Adipose tissue (tissue), 3 donors: ENCODE results near the gene NCOA6. TPM values are rescaled to one million over a fixed set of nuclear protein-coding genes. Genes with fewer than 3 reads are reported as not detected.
A peak's percentile ranks its signal among the peaks of the same experiment; 100 is the strongest.

Experiments used
- H3K27ac ChIP-seq: one replicate; pipeline ENCODE4 v1.5.1; 2013; ENCODE audit warnings: low read depth, low read length
- WGBS, 3 donors: extraction: QIAGEN DNeasy Blood & Tissue Kit; methylation state at CpG; one replicate each; pipeline ENCODE4 v1.1.7; 2013; 5-methylcytosine and 5-hydroxymethylcytosine counted together
- polyA plus RNA-seq, 3 donors: library from polyadenylated mRNA; stranded (reverse); fragments of 200-250 nt; gene quantifications; one replicate each; pipeline ENCODE4 v1.2.3, GENCODE V29; 2013
- donor health status: healthy with polysubstance abuse.
- donor health status: Bipolar disorder and iron deficiency.
- donor health status: healthy.

The NCOA6 gene
- polyA plus RNA-seq, 3 donors = 7.8 to 20.5 (median 12.5) TPM

DNA sequence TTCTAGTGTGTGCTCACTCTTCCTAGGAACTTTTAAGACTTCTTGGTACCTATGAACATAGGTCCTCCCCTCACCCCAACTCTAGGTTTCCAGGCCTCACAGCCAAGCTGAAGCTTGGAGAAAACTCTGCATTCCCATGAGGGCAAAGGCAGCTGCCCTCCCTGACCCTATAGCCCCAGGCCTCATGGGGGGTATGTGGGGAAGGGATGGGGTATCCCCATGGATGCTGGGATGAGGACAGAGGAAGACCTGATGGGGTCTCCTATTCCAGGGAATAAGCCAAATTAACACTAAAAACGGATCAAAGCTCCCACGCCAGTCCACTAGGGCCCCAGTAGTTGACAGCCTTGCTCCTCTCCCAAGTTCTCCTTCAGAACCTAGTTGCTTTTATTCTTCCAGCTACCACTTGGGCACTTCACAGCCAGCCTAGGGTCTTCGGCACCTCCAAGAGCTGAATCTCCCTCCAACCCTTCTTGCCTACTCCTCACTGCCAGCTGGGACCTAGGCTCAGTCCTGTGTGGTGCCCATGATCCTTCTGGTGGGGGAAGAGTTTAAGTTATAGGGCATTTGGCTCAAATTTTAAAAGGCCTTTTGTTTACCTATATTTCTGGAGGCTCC lies 113.5 kb downstream of the NCOA6 start:
- no peak overlapping the region for H3K27ac ChIP-seq
- WGBS, 3 donors = 86 to 97% (median 91%) methylated on average over 3 of the region's 3 CpGs

DNA sequence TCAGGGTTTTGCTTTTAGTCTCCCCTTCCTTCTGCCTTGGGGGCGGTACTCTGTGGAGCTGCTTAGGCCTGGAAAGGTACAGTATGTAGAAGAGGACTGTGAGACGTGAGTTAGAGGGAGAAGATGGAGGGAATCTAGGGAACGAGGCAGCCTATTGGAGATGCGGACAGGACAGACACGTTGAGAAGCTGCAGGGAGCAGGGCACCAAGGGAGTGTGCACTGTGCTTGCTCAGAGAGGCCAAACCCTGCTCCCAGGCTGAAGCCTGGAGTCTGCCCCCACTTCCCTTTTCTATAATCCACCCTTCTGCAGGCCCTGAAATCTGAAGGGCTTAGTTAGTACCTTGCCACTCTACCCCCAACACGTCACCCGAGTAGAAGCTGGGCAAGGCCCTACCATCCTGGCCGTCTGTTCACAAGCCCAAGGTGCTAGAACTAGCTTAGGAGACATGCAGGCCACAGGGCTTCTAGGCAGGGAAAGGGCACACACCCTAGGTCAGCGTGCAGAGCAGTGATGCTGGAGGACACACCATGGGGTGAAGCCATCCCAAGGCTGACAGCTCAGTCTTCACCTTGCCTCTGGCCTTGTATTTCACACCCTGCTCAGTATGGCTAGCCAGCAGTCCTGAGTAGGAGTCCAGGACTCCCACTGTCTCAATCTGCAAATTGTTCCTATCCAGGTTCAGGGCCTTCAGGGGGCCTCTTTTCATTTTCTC lies 114.4 kb downstream of the NCOA6 start:
- 91 to 96% (median 94%) methylated on average over 9 of the region's 9 CpGs for WGBS, 3 donors
- H3K27ac ChIP-seq = no peak overlapping the region

DNA sequence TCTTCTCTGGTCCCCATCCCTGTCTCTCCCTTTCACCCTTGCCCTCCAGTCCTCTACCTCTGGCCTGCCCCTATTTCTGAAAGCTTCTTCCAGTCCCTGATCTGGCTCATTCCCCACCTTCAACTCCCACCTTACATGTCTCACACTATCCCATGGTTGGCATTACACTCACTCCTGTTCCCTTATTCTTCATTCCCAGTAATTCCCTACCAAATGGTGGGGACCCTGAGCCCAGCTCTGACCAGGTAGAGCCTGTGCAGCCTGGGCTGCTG lies 114.9 kb downstream of the NCOA6 start:
- no peak overlapping the region for H3K27ac ChIP-seq

DNA sequence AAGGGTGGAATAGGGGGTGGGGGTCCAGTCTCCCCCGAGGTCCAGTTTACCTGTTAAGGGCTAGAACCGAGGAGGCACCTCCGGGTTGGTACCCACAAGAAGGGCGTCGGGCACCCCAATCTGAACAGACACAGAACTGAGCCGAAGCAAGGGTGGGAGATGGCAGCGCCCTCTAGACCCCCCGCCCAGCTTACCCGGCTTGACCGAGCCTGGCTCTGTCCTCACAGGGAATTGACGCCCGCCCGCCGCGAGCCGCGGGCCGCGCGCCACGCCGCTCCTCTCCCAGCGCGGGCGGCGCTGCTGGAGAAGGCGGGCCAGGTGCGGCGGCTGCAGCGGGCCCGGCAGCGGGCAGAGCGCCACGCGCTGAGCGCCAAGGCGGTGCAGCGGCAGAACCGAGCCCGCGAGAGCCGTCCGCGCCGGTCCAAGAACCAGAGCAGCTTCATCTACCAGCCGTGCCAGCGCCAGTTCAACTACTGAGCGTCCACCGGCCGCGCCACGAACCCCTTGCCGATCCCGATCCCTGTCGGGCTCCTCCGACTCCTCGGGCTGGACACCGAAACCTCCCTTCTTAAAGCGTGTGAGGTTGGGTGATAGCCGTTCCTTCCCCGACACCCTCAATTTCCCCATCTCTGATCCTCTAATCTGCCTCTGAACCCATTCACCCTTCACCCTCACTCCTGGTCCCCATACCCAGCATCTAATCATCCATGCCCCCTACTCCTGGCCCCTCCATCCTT lies 115.5 kb downstream of the NCOA6 start:
- H3K27ac ChIP-seq = no peak overlapping the region
- 3 to 6% (median 5%) methylated on average over 45 to 61 of the region's 61 CpGs for WGBS, 3 donors

DNA sequence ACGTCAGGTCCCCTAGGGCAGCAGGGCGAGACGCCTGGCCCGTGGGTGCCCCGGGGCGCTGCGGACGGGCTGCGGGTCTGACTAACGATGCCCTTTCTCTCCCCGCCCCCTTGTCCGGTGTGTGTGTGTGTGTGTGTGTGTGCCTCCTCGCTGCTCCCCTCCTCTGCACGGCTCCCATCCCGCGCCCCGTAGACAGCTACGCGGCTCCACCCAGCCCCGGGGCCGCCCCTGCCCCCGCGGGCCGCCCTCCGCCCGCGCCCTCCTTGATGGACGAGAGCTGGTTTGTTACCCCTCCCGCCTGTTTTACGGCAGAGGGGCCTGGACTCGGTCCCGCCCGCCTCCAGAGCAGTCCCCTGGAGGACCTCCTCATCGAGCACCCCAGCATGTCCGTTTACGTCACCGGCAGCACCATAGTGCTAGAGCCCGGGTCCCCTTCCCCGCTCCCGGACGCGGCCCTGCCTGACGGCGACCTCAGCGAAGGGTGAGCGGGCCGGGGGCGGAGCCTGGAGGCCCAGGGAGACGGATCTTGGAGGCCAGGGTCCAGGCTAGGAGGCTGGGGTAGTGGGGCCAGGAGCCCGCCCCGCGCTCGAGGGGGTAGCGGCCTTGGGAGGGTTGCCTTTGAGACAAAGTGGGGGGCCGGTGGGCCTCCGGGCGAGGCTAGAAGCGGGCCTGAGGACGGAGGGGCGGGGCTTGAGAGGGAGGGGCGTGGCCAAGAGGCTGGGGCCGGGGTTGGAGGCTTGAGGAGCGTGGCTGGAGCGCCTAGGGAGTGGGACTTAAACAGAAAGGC lies 116.2 kb downstream of the NCOA6 start:
- H3K27ac ChIP-seq = no peak overlapping the region
- WGBS, 3 donors = 0 to 1% (median 1%) methylated on average over 55 to 63 of the region's 64 CpGs

DNA sequence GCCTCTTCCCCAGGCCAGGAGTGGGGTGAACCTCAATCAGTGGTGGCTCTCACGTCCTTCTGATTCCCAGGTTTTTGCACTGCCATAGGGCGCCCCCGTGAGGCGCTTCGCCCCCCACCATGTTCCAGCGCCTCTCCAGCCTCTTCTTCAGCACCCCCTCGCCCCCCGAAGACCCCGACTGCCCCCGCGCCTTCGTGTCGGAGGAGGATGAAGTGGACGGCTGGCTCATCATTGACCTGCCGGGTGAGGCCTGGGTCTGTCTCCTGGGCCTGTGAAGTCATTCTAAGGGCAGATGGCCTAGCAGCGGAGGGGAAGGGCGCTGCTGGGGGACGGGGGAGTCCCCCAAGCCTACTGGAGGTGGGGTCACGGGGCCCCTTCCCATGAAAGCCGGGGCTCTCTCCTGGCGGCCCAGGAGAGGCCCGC lies 116.8 kb downstream of the NCOA6 start:
- no peak overlapping the region for H3K27ac ChIP-seq
- 3 to 19% (median 6%) methylated on average over 21 to 22 of the region's 22 CpGs for WGBS, 3 donors

DNA sequence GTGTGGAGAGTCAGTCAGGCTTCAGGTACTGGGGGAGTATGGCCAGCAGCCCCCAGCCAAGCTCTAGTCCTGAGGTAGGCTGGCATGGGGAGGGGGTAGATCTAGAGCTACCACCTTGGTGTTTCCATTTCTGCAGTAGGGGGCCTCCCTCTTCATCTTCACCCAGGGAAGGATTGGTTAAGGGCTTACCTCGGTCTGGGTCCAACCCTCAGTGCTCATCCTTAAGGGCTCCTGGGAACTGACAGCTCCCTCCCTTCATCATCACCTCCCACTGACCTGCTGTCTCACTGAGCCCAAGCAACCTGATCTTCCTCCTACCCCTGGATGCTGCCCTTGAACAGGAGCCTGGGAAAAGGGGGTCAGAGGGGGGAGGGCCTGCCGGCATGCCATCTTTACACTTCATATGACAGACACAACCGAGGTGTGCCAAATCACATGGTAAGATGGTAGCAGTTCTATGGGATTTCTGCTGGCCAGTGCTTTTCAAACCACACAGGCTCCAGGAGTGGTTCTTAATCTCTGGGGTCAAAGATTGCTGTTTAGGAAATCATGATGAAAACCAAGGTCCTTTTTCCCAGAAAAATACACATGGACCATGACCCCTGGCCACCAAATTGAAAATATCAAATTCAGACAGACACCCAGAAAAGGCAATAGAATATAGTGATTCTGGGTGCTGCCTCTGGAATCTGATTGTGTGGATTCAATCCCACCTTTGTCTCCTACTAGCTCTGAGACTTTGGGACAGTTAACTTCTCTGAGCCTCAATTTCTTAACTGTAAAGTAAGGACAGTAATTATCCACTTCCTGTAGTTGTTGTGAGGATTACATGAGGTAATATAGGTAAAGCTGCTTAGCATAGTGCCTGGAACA lies 118.3 kb downstream of the NCOA6 start:
- H3K27ac ChIP-seq = no peak overlapping the region
- 56 to 77% (median 73%) methylated on average over 3 of the region's 3 CpGs for WGBS, 3 donors

DNA sequence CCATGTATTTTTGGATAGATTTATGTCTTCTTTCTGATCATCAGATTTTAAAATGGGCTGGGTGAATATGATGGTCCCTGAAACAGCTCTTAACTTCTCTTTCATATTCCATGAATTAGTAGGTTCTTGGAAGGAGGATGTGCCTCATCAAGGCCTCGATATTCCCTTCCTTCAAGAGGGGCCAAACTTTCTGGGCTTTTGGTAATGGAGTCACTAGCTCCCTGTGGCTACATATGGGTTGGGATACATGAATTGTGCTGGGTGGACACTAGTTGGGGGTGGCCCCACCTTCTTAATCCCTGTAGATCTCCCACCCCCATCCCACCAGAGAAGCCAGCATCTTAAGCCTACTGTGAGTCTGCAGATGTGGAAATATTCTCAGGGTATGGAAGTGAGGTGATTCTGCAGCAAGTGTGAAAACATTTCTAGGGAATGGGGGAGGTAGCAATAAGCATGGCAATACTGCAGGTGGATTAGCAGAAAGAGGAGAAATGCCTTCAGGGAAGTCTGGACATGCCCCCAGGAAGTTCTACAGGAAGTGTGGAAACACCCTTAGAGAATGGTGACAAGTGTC lies 119.1 kb downstream of the NCOA6 start:
- H3K27ac ChIP-seq = no peak overlapping the region
- WGBS, 3 donors = 91 to 92% (median 91%) methylated on average over 1 of the region's 1 CpG

DNA sequence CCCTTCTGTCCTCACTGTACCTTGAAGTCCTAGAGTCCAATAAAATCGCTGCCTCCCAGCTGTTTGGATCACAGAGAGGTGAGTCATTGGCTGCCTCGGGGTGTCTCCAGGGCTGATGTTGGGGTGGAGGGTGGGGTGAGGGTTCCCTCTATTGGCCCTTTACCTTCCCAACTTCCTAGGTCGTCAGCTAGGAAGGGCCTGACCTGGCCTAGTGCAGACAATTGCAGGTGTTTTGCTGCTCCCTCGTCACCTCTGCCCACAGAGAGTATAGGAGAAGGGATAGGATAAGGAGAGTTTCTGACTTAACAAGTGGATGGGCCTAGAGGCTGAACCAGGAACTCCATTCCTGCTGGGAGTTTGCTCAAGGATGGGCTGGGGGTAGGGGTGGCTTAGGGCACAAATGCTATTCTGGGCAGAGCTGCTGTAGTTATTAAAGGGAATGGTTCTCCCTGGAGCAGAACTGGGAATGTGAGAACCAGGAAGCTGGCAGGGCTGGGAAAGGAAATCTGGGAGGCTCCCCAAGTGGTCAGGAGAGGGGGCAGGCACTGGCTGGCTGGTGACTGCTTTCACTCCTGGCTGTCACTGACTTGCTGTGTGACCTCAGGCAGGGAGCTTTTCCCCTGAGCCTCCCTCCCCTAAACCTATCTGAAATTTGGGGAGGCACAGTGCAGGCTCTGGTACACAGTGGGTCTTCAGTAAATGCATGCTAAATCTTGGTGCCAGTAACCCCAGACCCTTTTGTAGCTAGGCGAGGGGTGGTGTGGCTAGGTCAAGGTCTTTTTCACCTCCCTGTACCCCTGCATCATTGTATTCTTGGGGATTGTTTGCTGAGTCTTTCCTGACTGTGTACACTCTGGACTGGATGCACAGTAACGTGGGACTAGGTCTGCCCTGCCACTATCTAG lies 119.8 kb downstream of the NCOA6 start:
- H3K27ac ChIP-seq = no peak overlapping the region
- WGBS, 3 donors = 50 to 57% (median 54%) methylated on average over 6 of the region's 6 CpGs

DNA sequence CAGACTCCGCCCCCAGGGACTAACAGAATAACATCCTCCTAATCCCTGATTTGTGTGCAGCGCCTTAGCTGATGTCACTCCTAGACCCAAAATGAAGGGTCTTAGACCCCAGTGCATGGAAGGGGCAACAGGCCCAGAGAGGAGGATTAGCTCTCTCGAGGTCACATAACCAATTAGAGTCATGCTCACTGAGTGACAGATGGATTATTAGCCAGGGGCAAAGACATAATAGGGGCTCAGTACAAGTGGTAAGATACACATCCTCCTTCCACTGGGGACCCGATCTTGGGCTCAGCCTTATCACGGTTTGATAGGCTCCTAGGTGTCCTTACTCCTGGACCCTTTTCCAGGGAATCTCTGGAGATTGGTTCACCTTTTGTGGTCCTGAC lies 120.4 kb downstream of the NCOA6 start:
- 34 to 48% (median 48%) methylated on average over 5 of the region's 5 CpGs for WGBS, 3 donors
- peak overlapping the region; percentile 78 for H3K27ac ChIP-seq

DNA sequence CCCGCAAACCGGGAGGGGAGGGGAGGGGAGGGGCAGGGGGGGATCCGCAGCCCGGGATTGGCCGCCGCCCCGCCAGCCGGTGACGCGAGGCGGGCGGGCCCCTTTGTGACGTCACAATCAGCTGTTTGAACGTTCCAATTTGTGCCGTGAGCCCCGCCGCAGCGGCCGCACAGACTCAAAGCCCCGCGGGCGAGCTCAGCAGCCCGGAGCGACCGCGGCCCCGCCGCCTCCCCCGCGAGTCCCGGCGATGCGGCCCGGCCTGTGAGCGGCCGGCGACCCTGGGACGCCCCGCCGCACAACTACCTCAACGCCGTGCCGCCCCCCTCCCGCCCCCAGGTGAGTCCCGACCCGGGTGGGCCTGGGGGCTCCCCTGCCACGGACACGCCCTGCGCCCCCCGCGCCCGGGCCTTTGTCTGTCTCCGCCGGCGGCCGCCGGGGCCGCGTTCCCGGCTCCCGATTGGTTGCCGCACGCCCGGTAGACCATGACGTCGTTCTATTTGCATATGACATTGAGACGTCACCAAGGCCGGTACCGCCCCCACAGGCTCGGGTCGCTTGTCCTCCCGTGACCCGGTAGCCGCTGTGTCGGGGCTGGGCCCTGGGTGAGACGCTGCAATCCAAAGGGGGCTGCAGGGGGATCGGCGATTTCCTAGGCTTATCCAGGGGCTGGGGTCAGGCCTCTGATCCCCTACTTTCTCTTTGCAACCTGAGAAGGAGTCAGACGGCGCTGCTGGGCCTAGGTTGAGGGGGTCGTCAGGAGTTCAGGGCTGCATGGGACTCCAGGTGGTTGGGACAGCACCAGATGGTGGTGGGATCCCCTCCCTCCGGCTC lies 121.1 kb downstream of the NCOA6 start, which contains the start of gene TP53INP2:
Gene TP53INP2 (plus strand): TSS at position 168 of the 831 bp plus-strand sequence. CDS start 4,396 bp downstream, outside the sequence.
- H3K27ac ChIP-seq = peak within 1 kb of the TSS; percentile 100
- 1% methylated on average over 47 to 82 of the region's 82 CpGs for WGBS, 3 donors

DNA sequence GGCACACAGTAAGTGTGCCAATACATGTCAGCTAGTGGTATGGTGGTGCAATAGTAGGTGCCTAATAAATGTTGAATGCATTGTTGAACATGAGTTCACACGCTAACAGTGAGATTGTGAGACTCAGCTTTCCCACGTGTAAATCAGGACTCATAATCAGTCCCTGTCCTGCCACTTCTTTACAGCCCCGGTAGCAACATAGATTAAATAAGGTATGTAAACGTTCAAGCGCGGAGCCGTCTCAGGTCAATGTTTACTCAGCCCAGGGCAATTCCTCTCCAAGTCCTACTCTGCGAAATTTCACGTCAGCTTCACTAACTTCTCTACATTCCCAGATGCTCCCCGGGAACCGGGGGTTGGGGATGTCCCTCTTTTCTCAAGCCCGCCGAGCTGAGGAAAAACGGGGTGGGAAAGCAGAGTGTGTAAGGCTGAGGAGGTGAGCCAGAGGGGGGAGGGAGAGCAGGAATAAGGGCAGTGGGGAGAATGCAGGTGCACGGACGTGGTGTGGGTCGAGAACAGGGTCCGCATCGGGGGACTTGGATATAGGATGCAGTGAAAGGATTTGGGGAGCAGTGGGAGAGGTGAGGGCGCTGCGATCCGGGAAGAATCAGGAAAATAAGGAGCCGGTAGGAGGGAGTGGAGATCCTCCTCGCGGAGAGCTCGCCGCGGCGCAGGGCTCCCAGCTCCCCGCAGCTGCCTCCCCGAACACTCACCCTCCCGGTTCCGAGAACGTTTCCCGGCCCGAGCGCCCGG lies 121.9 kb downstream of the NCOA6 start:
- H3K27ac ChIP-seq = peak overlapping the region; percentile 100
- WGBS, 3 donors = 1% methylated on average over 26 to 38 of the region's 38 CpGs

DNA sequence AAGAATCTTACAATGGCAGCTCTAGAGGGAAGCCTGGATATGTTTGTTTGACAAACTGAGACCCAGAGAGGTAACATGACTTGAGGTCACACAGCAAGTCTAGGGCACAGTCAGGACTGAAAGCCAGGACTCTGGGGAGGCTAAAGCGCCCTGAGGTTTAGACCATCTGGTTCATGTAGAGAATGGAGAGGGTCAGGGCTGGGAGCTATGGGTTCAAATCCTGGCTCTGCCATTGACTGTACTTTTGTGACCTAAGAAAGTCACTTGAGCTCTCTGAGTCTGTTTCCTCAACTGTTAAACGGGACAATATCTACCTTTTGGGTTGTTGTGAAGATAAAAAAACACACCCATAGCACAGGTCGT lies 122.4 kb downstream of the NCOA6 start:
- 32 to 34% (median 32%) methylated on average over 3 of the region's 3 CpGs for WGBS, 3 donors
- H3K27ac ChIP-seq = no peak overlapping the region

DNA sequence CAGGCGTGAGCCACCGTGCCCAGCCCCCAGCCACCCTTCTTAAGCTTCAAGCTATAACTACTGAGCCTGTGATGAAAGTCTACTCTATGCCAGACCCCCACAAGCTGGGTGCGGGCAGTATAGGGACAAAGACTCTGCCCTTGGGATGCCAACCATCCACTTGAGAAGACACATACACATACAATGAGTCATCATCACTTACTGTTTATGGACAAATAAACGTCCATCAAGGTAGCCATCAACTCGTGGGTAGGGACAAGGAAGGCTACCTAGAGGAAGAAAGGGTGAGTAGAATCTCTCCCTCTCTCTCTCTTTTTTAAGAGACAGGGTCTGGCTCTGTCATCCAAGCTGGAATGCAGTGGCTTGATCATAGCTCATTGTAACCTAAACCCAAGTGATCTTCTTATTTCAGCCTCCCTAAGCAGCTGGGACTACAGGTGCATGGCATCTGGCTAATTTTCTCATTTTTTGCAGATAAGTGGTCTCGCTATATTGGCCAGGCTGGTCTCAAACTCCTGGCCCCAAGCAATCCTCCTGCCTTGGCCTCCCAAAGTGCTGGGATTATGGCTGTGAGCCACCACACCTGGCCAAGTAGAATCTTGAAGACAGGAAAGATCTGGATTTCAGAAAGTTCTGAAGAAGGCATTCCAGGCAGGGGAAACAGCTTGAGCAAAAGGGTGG lies 123.9 kb downstream of the NCOA6 start:
- no peak overlapping the region for H3K27ac ChIP-seq
- WGBS, 3 donors = 78 to 87% (median 83%) methylated on average over 6 of the region's 6 CpGs

DNA sequence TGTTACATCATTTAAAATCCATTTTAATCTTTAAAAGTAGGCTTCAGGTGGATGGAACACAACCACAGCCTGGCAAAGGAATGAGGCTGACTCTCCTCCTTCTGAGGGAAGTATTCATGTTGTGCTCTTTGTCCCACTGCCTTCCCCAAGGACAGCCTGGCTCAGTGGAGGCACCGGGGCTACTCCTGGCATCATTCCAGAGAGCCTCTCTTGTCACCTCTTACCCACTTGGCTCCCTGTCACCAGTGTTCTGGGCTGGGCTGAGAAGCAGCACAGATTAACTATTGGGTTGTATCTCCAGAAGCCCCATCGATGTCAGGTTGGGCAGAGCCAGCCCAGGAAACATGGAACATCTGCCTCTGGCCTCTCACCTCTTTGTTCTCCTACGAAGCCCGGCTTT lies 132.0 kb downstream of the NCOA6 start:
- WGBS, 3 donors = 47 to 58% (median 50%) methylated on average over 4 of the region's 4 CpGs
- H3K27ac ChIP-seq = no peak overlapping the region
